HEK293 (cell line): ENCODE data around the gene MAN2A2.

ENCODE experiments used
- BCL11A ChIP-seq: fragments of 450-650 bp; formaldehyde crosslinking; IDR thresholded peaks from 2 replicates; pipeline ENCODE4 v1.5.1; 2016; ENCODE audit warnings: low read depth, missing biosample characterization, missing genetic modification characterization
- BCL11B ChIP-seq: fragments of 450-650 bp; formaldehyde crosslinking; IDR thresholded peaks from 2 replicates; pipeline ENCODE4 v1.5.1; 2016; ENCODE audit warnings: low read depth, missing biosample characterization, missing genetic modification characterization
- FEZF1 ChIP-seq: fragments of 450-650 bp; formaldehyde crosslinking; IDR thresholded peaks from 2 replicates; pipeline ENCODE4 v1.5.1; 2016; ENCODE audit warnings: missing biosample characterization, missing genetic modification characterization
- GLI4 ChIP-seq: fragments of 450-650 bp; formaldehyde crosslinking; IDR thresholded peaks from 2 replicates; pipeline ENCODE4 v1.5.1; 2016; ENCODE audit warnings: missing biosample characterization, missing genetic modification characterization
- HOXD13 ChIP-seq: sonication (generic); formaldehyde crosslinking; IDR thresholded peaks from 2 replicates; pipeline ENCODE4 v1.8.0; 2022; ENCODE audit warnings: missing genetic modification reagents, borderline replicate concordance
- KLF1 ChIP-seq: fragments of 450-650 bp; formaldehyde crosslinking; IDR thresholded peaks from 2 replicates; pipeline ENCODE4 v1.5.1; 2016; ENCODE audit warnings: missing biosample characterization, missing genetic modification characterization
- KLF17 ChIP-seq: fragments of 450-650 bp; formaldehyde crosslinking; IDR thresholded peaks from 2 replicates; pipeline ENCODE4 v1.5.1; 2016; ENCODE audit warnings: missing biosample characterization, missing genetic modification characterization
- MZF1 ChIP-seq: fragments of 450-650 bp; formaldehyde crosslinking; IDR thresholded peaks from 2 replicates; pipeline ENCODE4 v1.5.1; 2017; ENCODE audit warnings: missing biosample characterization, missing genetic modification characterization, borderline replicate concordance
- PRDM1 ChIP-seq: fragments of 450-650 bp; formaldehyde crosslinking; IDR thresholded peaks from 2 replicates; pipeline ENCODE4; 2016; ENCODE audit warnings: missing biosample characterization, missing genetic modification characterization
- ZBTB10 ChIP-seq: fragments of 450-650 bp; formaldehyde crosslinking; IDR thresholded peaks from 2 replicates; pipeline ENCODE4 v1.5.1; 2016; ENCODE audit warnings: missing biosample characterization, missing genetic modification characterization
- ZBTB11 ChIP-seq: fragments of 450-650 bp; formaldehyde crosslinking; conservative IDR thresholded peaks from 2 replicates; pipeline ENCODE4 v1.5.1; 2016; ENCODE audit warnings: low read depth, missing biosample characterization, missing genetic modification characterization
- ZBTB17 ChIP-seq: fragments of 450-650 bp; formaldehyde crosslinking; IDR thresholded peaks from 2 replicates; pipeline ENCODE4 v1.5.1; 2016; ENCODE audit warnings: missing biosample characterization, missing genetic modification characterization
- ZBTB7A ChIP-seq: fragments of 450-650 bp; formaldehyde crosslinking; IDR thresholded peaks from 2 replicates; pipeline ENCODE4 v1.5.1; 2016; ENCODE audit warnings: low read depth, missing biosample characterization, missing genetic modification characterization
- ZFP69B ChIP-seq: fragments of 450-650 bp; formaldehyde crosslinking; IDR thresholded peaks from 2 replicates; pipeline ENCODE4 v1.5.1; 2016; ENCODE audit warnings: missing biosample characterization, missing genetic modification characterization
- ZNF10 ChIP-seq: fragments of 450-650 bp; formaldehyde crosslinking; IDR thresholded peaks from 2 replicates; pipeline ENCODE4 v1.5.1; 2017; ENCODE audit warnings: missing biosample characterization, missing genetic modification characterization
- ZNF16 ChIP-seq: fragments of 450-650 bp; formaldehyde crosslinking; IDR thresholded peaks from 2 replicates; pipeline ENCODE4 v1.5.1; 2016; ENCODE audit warnings: low read depth, missing biosample characterization, missing genetic modification characterization
- ZNF2 ChIP-seq: fragments of 450-650 bp; formaldehyde crosslinking; IDR thresholded peaks from 2 replicates; pipeline ENCODE4 v1.5.1; 2016; ENCODE audit warnings: missing biosample characterization, missing genetic modification characterization
- ZNF335 ChIP-seq: fragments of 450-650 bp; formaldehyde crosslinking; conservative IDR thresholded peaks from 2 replicates; pipeline ENCODE4 v1.5.1; 2016; ENCODE audit warnings: missing biosample characterization, missing genetic modification characterization
- ZNF37A ChIP-seq: fragments of 450-650 bp; IDR thresholded peaks from 2 replicates; pipeline ENCODE4 v1.5.1; 2018; ENCODE audit warnings: missing biosample characterization, missing genetic modification characterization
- ZNF530 ChIP-seq: fragments of 450-650 bp; formaldehyde crosslinking; IDR thresholded peaks from 2 replicates; pipeline ENCODE4 v1.5.1; 2016; ENCODE audit warnings: low read depth, missing biosample characterization, missing genetic modification characterization
- ZNF555 ChIP-seq: fragments of 450-650 bp; formaldehyde crosslinking; conservative IDR thresholded peaks from 2 replicates; pipeline ENCODE4 v1.5.1; 2017; ENCODE audit warnings: missing biosample characterization, mild to moderate bottlenecking, missing genetic modification characterization, inconsistent platforms
- ZNF561 ChIP-seq: fragments of 450-650 bp; IDR thresholded peaks from 2 replicates; pipeline ENCODE4 v1.5.1; 2018; ENCODE audit warnings: missing biosample characterization, missing genetic modification characterization, borderline replicate concordance
- ZNF571 ChIP-seq: fragments of 450-650 bp; formaldehyde crosslinking; IDR thresholded peaks from 2 replicates; pipeline ENCODE4 v1.5.0; 2017; ENCODE audit warnings: missing biosample characterization, missing genetic modification characterization
- ZNF580 ChIP-seq: fragments of 450-650 bp; formaldehyde crosslinking; IDR thresholded peaks from 2 replicates; pipeline ENCODE4 v1.5.1; 2016; ENCODE audit warnings: missing biosample characterization, missing genetic modification characterization
- ZNF585B ChIP-seq: fragments of 450-650 bp; formaldehyde crosslinking; IDR thresholded peaks from 2 replicates; pipeline ENCODE4 v1.5.1; 2016; ENCODE audit warnings: missing biosample characterization, missing genetic modification characterization
- ZNF610 ChIP-seq: fragments of 450-650 bp; formaldehyde crosslinking; IDR thresholded peaks from 2 replicates; pipeline ENCODE4 v1.5.1; 2016; ENCODE audit warnings: missing biosample characterization, missing genetic modification characterization, borderline replicate concordance
- ZNF621 ChIP-seq: fragments of 450-650 bp; formaldehyde crosslinking; IDR thresholded peaks from 2 replicates; pipeline ENCODE4 v1.5.1; 2017; ENCODE audit warnings: missing biosample characterization, missing genetic modification characterization
- ZNF623 ChIP-seq: fragments of 450-650 bp; formaldehyde crosslinking; IDR thresholded peaks from 2 replicates; pipeline ENCODE4 v1.5.1; 2016; ENCODE audit warnings: missing biosample characterization, missing genetic modification characterization
- ZNF629 ChIP-seq: fragments of 450-650 bp; formaldehyde crosslinking; IDR thresholded peaks from 2 replicates; pipeline ENCODE4 v1.5.1; 2017; ENCODE audit warnings: missing biosample characterization, missing genetic modification characterization
- ZSCAN16 ChIP-seq: fragments of 450-650 bp; formaldehyde crosslinking; IDR thresholded peaks from 2 replicates; pipeline ENCODE4 v1.5.1; 2016; ENCODE audit warnings: missing biosample characterization, missing genetic modification characterization
- ZSCAN30 ChIP-seq: fragments of 450-650 bp; IDR thresholded peaks from 2 replicates; pipeline ENCODE4 v1.5.1; 2018; ENCODE audit warnings: missing biosample characterization, mild to moderate bottlenecking, missing genetic modification characterization, moderate library complexity
- ZXDB ChIP-seq: fragments of 450-650 bp; formaldehyde crosslinking; IDR thresholded peaks from 2 replicates; pipeline ENCODE4 v1.5.1; 2016; ENCODE audit warnings: missing biosample characterization, missing genetic modification characterization

Gene MAN2A2

GRCh38 chr15:90902040-90902839, 862 bp upstream of the MAN2A2 start (continued):
- TF ChIP-seq ZBTB10 (tag by site-specific recombination) (peak; percentile 88), ZFP69B (tag by site-specific recombination) (no peak; the same call in 1 of the 2 replicates), MZF1 (tag by site-specific recombination) (peak; percentile 99), ZNF555 (no peak), ZNF335 (tag by site-specific recombination) (peak; percentile 83), ZSCAN16 (tag by site-specific recombination) (0 out of 2 replicates have a peak, but pooled peaks have one; percentile 31), ZNF530 (tag by site-specific recombination) (0 out of 2 replicates have a peak, but pooled peaks have one; percentile 10), ZNF621 (no peak), BCL11B (tag by site-specific recombination) (peak; percentile 33; the same call in 1 of the 2 replicates), ZBTB7A (tag by site-specific recombination) (peak; percentile 65; the same call in 1 of the 2 replicates), PRDM1 (tag by site-specific recombination) (peak; percentile 84), BCL11A (tag by site-specific recombination) (peak; percentile 48; the same call in 1 of the 2 replicates), GLI4 (tag by site-specific recombination) (0 out of 2 replicates have a peak, but pooled peaks have one; percentile 57), ZNF2 (peak; percentile 86), ZBTB11 (tag by site-specific recombination) (peak; percentile 56), ZNF585B (no peak), KLF17 (tag by site-specific recombination) (peak; percentile 51; the same call in 1 of the 2 replicates), ZNF629 (tag by site-specific recombination) (peak; percentile 58), ZNF571 (tag by site-specific recombination) (no peak), ZNF561 (tag by site-specific recombination) (peak; percentile 94; the same call in 1 of the 2 replicates), ZBTB17 (peak; percentile 80), HOXD13 (CRISPR knock-in tag) (no peak), ZNF610 (tag by site-specific recombination) (no peak), ZNF623 (tag by site-specific recombination) (no peak), ZNF37A (tag by site-specific recombination) (no peak), ZXDB (tag by site-specific recombination) (peak; percentile 74), ZNF580 (tag by site-specific recombination) (0 out of 2 replicates have a peak, but pooled peaks have one; percentile 20), ZNF16 (tag by site-specific recombination) (no peak), ZNF10 (0 out of 2 replicates have a peak, but pooled peaks have one; percentile 10), ZSCAN30 (tag by site-specific recombination) (peak; percentile 85), FEZF1 (tag by site-specific recombination) (0 out of 2 replicates have a peak, but pooled peaks have one; percentile 35), KLF1 (no peak)
